Kidney epithelial cell (primary cell): ENCODE measurements around the gene C10orf105. TPM values are rescaled to one million over a fixed set of nuclear protein-coding genes. Genes with fewer than 3 reads are reported as not detected.

ENCODE experiments used
- DNase-seq: peaks from one replicate; pipeline ENCODE4 v3.0.0-alpha.2; 2010; ENCODE audit warnings: low read depth
- H3K27me3 ChIP-seq: 2 replicates; pipeline ENCODE4 v1.6.0; 2011; ENCODE audit warnings: low read length; ENCODE audit not compliant: control insufficient read depth, insufficient read depth
- H3K36me3 ChIP-seq: 2 replicates; pipeline ENCODE4 v1.5.1; 2011; ENCODE audit warnings: low read length; ENCODE audit not compliant: control insufficient read depth, insufficient read depth
- H3K4me3 ChIP-seq: 2 replicates; pipeline ENCODE4 v1.5.1; 2011; ENCODE audit warnings: low read depth, mild to moderate bottlenecking, control low read depth, low read length
- CTCF ChIP-seq: IDR thresholded peaks from 2 replicates; pipeline ENCODE4 v1.5.1; 2011; ENCODE audit warnings: mild to moderate bottlenecking, moderate library complexity, low read length, control low read depth, inconsistent platforms; ENCODE audit not compliant: insufficient read depth, poor library complexity, severe bottlenecking
- total RNA-seq: library from RNA; depleted of rRNA; stranded (reverse); fragments of >200 nt; gene quantifications from 2 replicates; pipeline ENCODE4 v1.2.3, GENCODE V29; 2015

The C10orf105 gene
- total RNA-seq, 1 donor from 2014 or later: not detected

GRCh38 chr10:71724539-71724938 is 5.0 kb upstream of the C10orf105 start:
- no peak for TF ChIP-seq CTCF
- H3K4me3 ChIP-seq: no peak overlapping the region
- no peaks in the 10 kb centered on the region for H3K36me3 ChIP-seq
- peaks cover 3% of the 10 kb centered on the region for H3K27me3 ChIP-seq
- DNase-seq: no peak

GRCh38 chr10:71723311-71723710 is 3.7 kb upstream of the C10orf105 start:
- DNase-seq: no peak
- H3K4me3 ChIP-seq: no peak overlapping the region
- peaks cover 3% of the 10 kb centered on the region for H3K27me3 ChIP-seq
- no peaks in the 10 kb centered on the region for H3K36me3 ChIP-seq
- TF ChIP-seq CTCF: no peak

DNA sequence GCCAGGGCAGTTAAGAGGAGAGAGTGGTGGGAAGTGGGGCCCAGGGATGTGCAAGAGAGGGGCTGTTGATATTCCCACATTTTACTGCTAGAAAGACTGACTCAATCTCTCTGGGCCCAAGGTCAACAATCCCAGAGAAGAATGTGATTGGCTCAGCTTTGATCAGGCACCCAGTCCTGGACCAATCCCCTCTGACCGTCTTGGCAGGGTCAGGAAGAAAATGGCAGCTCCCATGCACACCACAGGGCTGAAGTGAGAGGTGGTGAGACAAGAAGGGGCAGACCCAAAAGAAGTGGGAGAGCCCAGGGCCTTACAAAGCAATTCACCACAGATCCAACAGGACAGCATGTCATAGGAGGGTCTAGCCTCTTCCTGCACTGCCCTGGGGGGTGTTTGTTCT is 3.3 kb upstream of the C10orf105 start:
- Histone ChIP-seq H3K36me3 (no peaks in the 10 kb centered on the region), H3K27me3 (peaks cover 3% of the 10 kb centered on the region), H3K4me3 (no peak overlapping the region)
- no peak for TF ChIP-seq CTCF
- no peak for DNase-seq

DNA sequence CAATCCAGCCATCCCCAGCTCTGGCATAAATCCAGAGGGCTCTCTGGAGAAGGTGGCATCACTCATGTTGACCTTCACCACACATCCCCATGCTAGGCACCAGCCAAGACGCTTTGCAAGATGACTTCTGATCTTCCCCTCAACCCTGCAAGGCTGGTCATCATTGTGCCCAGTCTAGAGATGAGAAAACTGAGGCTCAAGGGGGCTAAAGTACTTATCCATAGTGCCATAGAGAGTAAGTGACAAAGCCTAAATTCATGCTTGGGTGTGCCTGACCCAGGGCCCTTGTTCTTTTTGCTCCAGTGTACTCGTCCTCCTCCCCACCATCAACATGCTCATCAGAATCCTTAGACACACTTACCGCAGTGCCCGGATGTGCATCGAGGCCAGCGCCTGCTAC is 1.7 kb upstream of the C10orf105 start:
- H3K4me3 ChIP-seq: no peak overlapping the region
- peaks cover 3% of the 10 kb centered on the region for H3K27me3 ChIP-seq
- no peaks in the 10 kb centered on the region for H3K36me3 ChIP-seq
- no peak for DNase-seq
- no peak for TF ChIP-seq CTCF

GRCh38 chr10:71720288-71720687 is 710 bp upstream of the C10orf105 start:
- no peak overlapping the region for H3K4me3 ChIP-seq
- H3K27me3 ChIP-seq: peaks cover 3% of the 10 kb centered on the region
- no peaks in the 10 kb centered on the region for H3K36me3 ChIP-seq
- no peak for DNase-seq
- TF ChIP-seq CTCF: no peak

DNA sequence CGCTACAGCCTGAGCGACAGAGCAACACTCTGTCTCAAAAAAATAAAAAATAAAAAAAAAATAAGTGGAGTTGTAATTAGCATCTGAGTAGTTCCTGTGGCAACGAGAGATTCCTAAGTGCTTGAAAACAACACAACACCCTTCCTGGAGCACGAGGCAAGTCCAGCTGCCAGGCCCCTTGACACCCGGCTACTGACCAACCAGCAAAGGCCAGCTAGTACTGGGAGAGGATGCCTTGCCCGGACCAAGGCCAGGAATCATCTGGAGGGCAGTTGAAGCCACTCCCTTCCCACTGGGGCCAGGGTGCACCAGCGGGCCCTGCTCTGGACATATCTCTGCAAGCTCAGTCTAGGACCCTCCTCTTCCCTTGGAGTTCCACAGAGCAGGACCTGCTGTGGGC is 536 bp downstream of the C10orf105 start:
- no peak for TF ChIP-seq CTCF
- Histone ChIP-seq H3K4me3 (no peak overlapping the region), H3K36me3 (no peaks in the 10 kb centered on the region), H3K27me3 (peaks cover 3% of the 10 kb centered on the region)
- no peak for DNase-seq
